H1 (cell line): ENCODE measurements around the gene CACNA1G. TPM values are rescaled to one million over a fixed set of nuclear protein-coding genes. Genes with fewer than 3 reads are reported as not detected.

Source experiments
- CTCF ChIA-PET: fragments of 300-600 bp; sonication (Branson Sonifier 250); formaldehyde crosslinking; loops from one replicate; lab custom pipeline; 2021; ENCODE audit not compliant: partially characterized antibody; lab: Charles Lee
- POLR2A ChIA-PET: fragments of 300-600 bp; sonication (Branson Sonifier 250); formaldehyde crosslinking; loops from one replicate; lab custom pipeline; 2021; ENCODE audit warnings: inconsistent platforms; ENCODE audit not compliant: partially characterized antibody; lab: Charles Lee
- DNase-seq, 2 experiments: peaks; one replicate each; pipeline versions ENCODE4 v3.0.0 to v3.0.0-alpha.2; 2010 to 2022; ENCODE audit warnings: low spot score in 2 of 2, low read depth in 1 of 2, mixed read lengths in 1 of 2
- FAIRE-seq: peaks from 2 replicates; lab custom pipeline; 2011; peaks lifted over from hg19 to GRCh38; lab: Jason Lieb, UNC
- H2AFZ ChIP-seq: 2 replicates; pipeline ENCODE4 v1.8.1; 2012; ENCODE audit warnings: low read length, inconsistent platforms
- H2AK5ac ChIP-seq: 2 replicates; pipeline ENCODE4 v1.6.1; 2013; ENCODE audit warnings: low read depth, low read length
- H2BK120ac ChIP-seq: replicated peaks from 2 replicates; pipeline ENCODE3; 2013; ENCODE audit warnings: low read depth, low read length, inconsistent platforms
- H2BK12ac ChIP-seq: 2 replicates; pipeline ENCODE4 v1.6.1; 2013; ENCODE audit warnings: low read depth, low read length
- H2BK15ac ChIP-seq: 2 replicates; pipeline ENCODE4 v1.6.1; 2013; ENCODE audit warnings: low read length
- H2BK20ac ChIP-seq: 2 replicates; pipeline ENCODE4 v1.6.1; 2013; ENCODE audit warnings: low read length
- H2BK5ac ChIP-seq: 2 replicates; pipeline ENCODE4 v1.6.1; 2013; ENCODE audit warnings: low read depth, low read length
- H3K14ac ChIP-seq: 2 replicates; pipeline ENCODE4 v1.6.1; 2013; ENCODE audit warnings: inconsistent platforms; ENCODE audit not compliant: insufficient read length
- H3K18ac ChIP-seq: 2 replicates; pipeline ENCODE4 v1.6.1; 2013; ENCODE audit warnings: low read length; ENCODE audit errors: extremely low read depth
- H3K23ac ChIP-seq: 2 replicates; pipeline ENCODE4 v1.6.1; 2013; ENCODE audit warnings: inconsistent platforms; ENCODE audit not compliant: insufficient read length
- H3K23me2 ChIP-seq: 2 replicates; pipeline ENCODE4 v1.6.1; 2013; ENCODE audit warnings: low read depth, low read length
- H3K27ac ChIP-seq: 2 replicates; pipeline ENCODE4 v1.6.1; 2011; ENCODE audit warnings: low read depth, low read length, inconsistent platforms
- H3K27me3 ChIP-seq, 4 experiments: replicated peaks in 1 of 4; 1 replicate in 1 of 4; 2 replicates in 3 of 4; pipeline versions ENCODE4 v1.6.1 to v1.8.1; 2011 to 2013; ENCODE audit warnings: low read length in 3 of 4, mild to moderate bottlenecking in 3 of 4, inconsistent platforms in 2 of 4, mixed read lengths in 2 of 4, moderate library complexity in 1 of 4; ENCODE audit not compliant: control insufficient read depth in 3 of 4, insufficient read depth in 3 of 4; ENCODE audit errors: extremely low read depth in 1 of 4
- H3K36me3 ChIP-seq, 4 experiments: 2 replicates each; pipeline versions ENCODE4 v1.6.1 to v1.8.1; 2011 to 2013; ENCODE audit warnings: mild to moderate bottlenecking in 4 of 4, low read length in 3 of 4, moderate library complexity in 2 of 4, control low read depth in 1 of 4, inconsistent platforms in 1 of 4; ENCODE audit not compliant: insufficient read depth in 4 of 4, control insufficient read depth in 2 of 4
- H3K4ac ChIP-seq: replicated peaks from 2 replicates; pipeline ENCODE3; 2013; ENCODE audit warnings: low read length, low read depth, mixed read lengths, inconsistent platforms; ENCODE audit not compliant: insufficient read length
- H3K4me1 ChIP-seq, 4 experiments: replicated peaks in 1 of 4; 1 replicate in 1 of 4; 2 replicates in 3 of 4; pipeline versions ENCODE4 v1.6.1 to v1.8.1; 2011 to 2013; ENCODE audit warnings: low read length in 3 of 4, inconsistent platforms in 2 of 4, mixed read lengths in 1 of 4; ENCODE audit not compliant: insufficient read depth in 4 of 4, control insufficient read depth in 3 of 4
- H3K4me2 ChIP-seq, 2 experiments: 2 replicates each; pipeline versions ENCODE4 v1.6.1 to v1.8.1; 2011 to 2013; ENCODE audit warnings: low read depth in 2 of 2, low read length in 2 of 2, control low read depth in 1 of 2, inconsistent platforms in 1 of 2, mild to moderate bottlenecking in 1 of 2; ENCODE audit not compliant: insufficient read depth in 1 of 2
- H3K4me3 ChIP-seq, 4 experiments: fragments of 200-600, 300-600 bp in 1 of 4; sonication (generic), shearing (Covaris generic), sonication (Bioruptor Twin) in 1 of 4; 2 replicates each; pipeline versions ENCODE4 v1.5.1 to v1.8.1; 2011 to 2016; ENCODE audit warnings: low read length in 4 of 4, low read depth in 3 of 4, control low read depth in 2 of 4, inconsistent platforms in 2 of 4, mild to moderate bottlenecking in 2 of 4, mixed read lengths in 1 of 4, moderate library complexity in 1 of 4; ENCODE audit not compliant: insufficient read depth in 2 of 4; ENCODE audit errors: extremely low read depth in 1 of 4
- H3K56ac ChIP-seq: replicated peaks from 2 replicates; pipeline ENCODE3; 2013; ENCODE audit warnings: low read depth, mild to moderate bottlenecking, mixed read lengths, low read length, inconsistent platforms; ENCODE audit not compliant: insufficient read length
- H3K79me1 ChIP-seq: 2 replicates; pipeline ENCODE4 v1.6.1; 2013; ENCODE audit warnings: low read depth, low read length, control low read depth
- H3K79me2 ChIP-seq, 2 experiments: 2 replicates each; pipeline versions ENCODE4 v1.6.1 to v1.8.1; 2012 to 2013; ENCODE audit warnings: low read length in 2 of 2, mild to moderate bottlenecking in 2 of 2, inconsistent platforms in 1 of 2; ENCODE audit not compliant: insufficient read depth in 2 of 2, control insufficient read depth in 1 of 2
- H3K9ac ChIP-seq, 4 experiments: replicated peaks in 1 of 4; 1 replicate in 1 of 4; 2 replicates in 3 of 4; pipeline versions ENCODE4 v1.6.1 to v1.8.1; 2011 to 2013; ENCODE audit warnings: low read depth in 3 of 4, low read length in 3 of 4, control low read depth in 2 of 4, mild to moderate bottlenecking in 2 of 4, moderate library complexity in 2 of 4, inconsistent platforms in 1 of 4; ENCODE audit errors: extremely low read depth in 1 of 4
- H3K9me3 ChIP-seq, 2 experiments: 2 replicates each; pipeline versions ENCODE4 v1.6.1 to v1.8.1; 2012 to 2013; ENCODE audit warnings: mild to moderate bottlenecking in 2 of 2, moderate library complexity in 2 of 2, control low read depth in 1 of 2, inconsistent platforms in 1 of 2, low read depth in 1 of 2, low read length in 1 of 2, mixed read lengths in 1 of 2; ENCODE audit not compliant: insufficient read depth in 2 of 2
- H4K20me1 ChIP-seq, 2 experiments: replicated peaks in 1 of 2; 2 replicates each; pipeline versions ENCODE3 to v1.8.1; 2011 to 2013; ENCODE audit warnings: inconsistent platforms in 2 of 2, low read length in 2 of 2, mild to moderate bottlenecking in 1 of 2; ENCODE audit not compliant: insufficient read depth in 2 of 2, control insufficient read depth in 1 of 2
- H4K5ac ChIP-seq: 2 replicates; pipeline ENCODE4 v1.6.1; 2013; ENCODE audit warnings: low read length, low read depth, mixed read lengths, inconsistent platforms; ENCODE audit not compliant: insufficient read length
- H4K8ac ChIP-seq: 2 replicates; pipeline ENCODE4 v1.8.0; 2013; ENCODE audit warnings: mild to moderate bottlenecking, moderate library complexity, low read length, inconsistent platforms; ENCODE audit not compliant: insufficient read depth; ENCODE audit errors: extremely low read depth
- H4K91ac ChIP-seq: replicated peaks from 2 replicates; pipeline ENCODE3; 2013; ENCODE audit warnings: low read length, mixed read lengths, inconsistent platforms; ENCODE audit not compliant: insufficient read length
- CEBPB ChIP-seq: IDR thresholded peaks from 2 replicates; pipeline ENCODE4 v1.6.1; 2012; ENCODE audit warnings: low read depth, low read length
- CHD1 ChIP-seq: IDR thresholded peaks from 2 replicates; pipeline ENCODE4 v1.6.1; 2012; ENCODE audit warnings: low read depth, low read length, improper control_type of control experiment
- CHD2 ChIP-seq: IDR thresholded peaks from 2 replicates; pipeline ENCODE4 v1.6.1; 2012; ENCODE audit warnings: low read length, improper control_type of control experiment
- EP300 ChIP-seq, 2 experiments: IDR thresholded peaks; 1 replicate in 1 of 2; 2 replicates in 1 of 2; pipeline ENCODE4 v1.6.1; 2011 to 2012; ENCODE audit warnings: low read depth in 2 of 2, low read length in 2 of 2, mild to moderate bottlenecking in 2 of 2, borderline replicate concordance in 1 of 2, inconsistent platforms in 1 of 2, moderate library complexity in 1 of 2
- FOSL1 ChIP-seq: IDR thresholded peaks from 2 replicates; pipeline ENCODE4 v1.6.1; 2011; ENCODE audit warnings: mild to moderate bottlenecking, low read depth, low read length, moderate library complexity; ENCODE audit not compliant: insufficient read depth
- KDM4A ChIP-seq: IDR thresholded peaks from one replicate; pipeline ENCODE4 v1.7.1; 2012; ENCODE audit warnings: low read depth, mild to moderate bottlenecking, moderate library complexity, low read length, inconsistent platforms; ENCODE audit not compliant: severe bottlenecking
- MAFK ChIP-seq: IDR thresholded peaks from 2 replicates; pipeline ENCODE4 v1.6.1; 2012; ENCODE audit warnings: low read depth, mild to moderate bottlenecking, improper control_type of control experiment, low read length
- NRF1 ChIP-seq: IDR thresholded peaks from 2 replicates; pipeline ENCODE4 v1.6.1; 2011; ENCODE audit warnings: mild to moderate bottlenecking, low read depth, low read length, improper control_type of control experiment
- PHF8 ChIP-seq: fragments of 200-600 bp; sonication (generic); conservative IDR thresholded peaks from 2 replicates; pipeline ENCODE4 v1.7.1; 2012; ENCODE audit warnings: low read depth, mild to moderate bottlenecking, inconsistent platforms, low read length, moderate library complexity
- RAD21 ChIP-seq, 2 experiments: IDR thresholded peaks in 1 of 2; conservative IDR thresholded peaks in 1 of 2; 2 replicates each; pipeline ENCODE4 v1.6.1; 2011; ENCODE audit warnings: low read depth in 2 of 2, low read length in 2 of 2, improper control_type of control experiment in 1 of 2, inconsistent platforms in 1 of 2, mild to moderate bottlenecking in 1 of 2, moderate library complexity in 1 of 2
- SAP30 ChIP-seq: fragments of 300-600 bp; sonication (generic); IDR thresholded peaks from 2 replicates; pipeline ENCODE4 v1.7.1; 2012; ENCODE audit warnings: low read length, moderate library complexity, mild to moderate bottlenecking, inconsistent platforms; ENCODE audit not compliant: insufficient read depth, insufficient replicate concordance
- SP2 ChIP-seq: IDR thresholded peaks from 2 replicates; pipeline ENCODE4 v1.6.1; 2012; ENCODE audit warnings: mild to moderate bottlenecking, low read length, inconsistent platforms
- TAF7 ChIP-seq: optimal IDR thresholded peaks from 2 replicates; pipeline ENCODE3; 2011; ENCODE audit warnings: low read depth, mild to moderate bottlenecking, inconsistent platforms, low read length, moderate library complexity, borderline replicate concordance
- ZNF274 ChIP-seq: IDR thresholded peaks from 2 replicates; pipeline ENCODE4 v1.7.0; 2012; ENCODE audit warnings: low read length, borderline replicate concordance; ENCODE audit errors: extremely low read depth
- WGBS, 2 experiments: shearing (Covaris generic) in 1 of 2; methylation state at CpG; one replicate each; pipeline versions ENCODE4 v1.1.6 to v1.1.7; 2013 to 2015; ENCODE audit warnings: low lambda C conversion rate in 2 of 2, mixed read lengths in 2 of 2, inconsistent platforms in 1 of 2, low coverage in 1 of 2, missing lambda C conversion rate in 1 of 2; ENCODE audit not compliant: insufficient replicate concordance in 2 of 2, insufficient coverage in 1 of 2, insufficient read length in 1 of 2; ENCODE audit errors: extremely low coverage in 1 of 2, missing lambda C conversion rate in 1 of 2; 5-methylcytosine and 5-hydroxymethylcytosine counted together
- polyA plus RNA-seq, 7 experiments: library from polyadenylated mRNA; depleted of rRNA in 3 of 7; stranded (reverse) in 5 of 7; unstranded in 2 of 7; fragments of >200 nt in 5 of 7; fragments of 200-250 nt in 2 of 7; gene quantifications; 1 replicate in 5 of 7; 2 replicates in 1 of 7; 4 replicates in 1 of 7; pipeline versions ENCODE4 v1.2.1 to v1.2.3, GENCODE V29; 2011 to 2013; ENCODE audit warnings: missing spikeins in 2 of 7, mixed read lengths in 2 of 7
- total RNA-seq: library from RNA; stranded (reverse); fragmentation: NEBNext Ultra II Directional; extraction: Animal tissue kit (Norgen Biotek cat#: 25700); gene quantifications from 2 replicates; pipeline ENCODE4 v1.2.1, GENCODE V29; 2021

The CACNA1G gene
- total and polyA plus RNA-seq, 2 of the 8 experiments (the other 6 are each of a cell fraction or from before 2014, with no cell fraction given), result 2.9 to 4.9 TPM

DNA sequence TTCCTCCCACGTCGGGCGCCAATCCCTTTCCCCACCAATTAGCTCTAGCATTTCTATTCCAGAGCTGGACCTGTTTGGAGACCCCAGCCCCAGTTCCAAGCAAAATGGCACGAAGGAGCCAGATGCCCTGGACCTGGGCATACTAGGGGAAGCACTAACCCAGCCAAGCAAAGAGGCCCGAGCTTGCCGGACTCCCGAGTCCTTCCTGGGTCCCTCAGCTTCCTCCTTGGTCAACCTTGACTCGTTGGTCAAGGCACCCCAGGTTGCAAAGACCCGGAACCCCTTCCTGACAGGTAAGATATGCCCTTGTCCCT lies 19.2 kb upstream of the CACNA1G start:
- Histone ChIP-seq H3K4ac (no peak overlapping the region), H3K4me1 (peaks cover 2 to 19% (median 10%) of the 10 kb centered on the region in 4 experiments), H3K14ac (no peak overlapping the region), H3K9me3 (no peaks in the 10 kb centered on the region), H2BK5ac (no peak overlapping the region), H2BK20ac (no peak overlapping the region), H3K4me3 (peak overlapping the region; percentile 47 to 76 (median 73)), H2BK15ac (no peak overlapping the region), H2BK12ac (no peak overlapping the region), H4K91ac (peak overlapping the region; percentile 10), H3K27ac (no peak overlapping the region), H3K27me3 (peaks cover 0 to 6% (median 5%) of the 10 kb centered on the region in 4 experiments; a peak in 4 of 7 replicates), H2AK5ac (no peak overlapping the region), H2AFZ (no peak overlapping the region), H4K20me1 (peaks cover 0 to 1% of the 10 kb centered on the region in 2 experiments), H3K18ac (no peak overlapping the region), H2BK120ac (no peak overlapping the region), H4K8ac (no peak overlapping the region), H3K79me1 (no peaks in the 10 kb centered on the region; the same call in 1 of the 2 replicates), H3K4me2 (peak overlapping the region; percentile 80 to 88), H3K36me3 (peaks cover 0 to 3% (median 0%) of the 10 kb centered on the region in 4 experiments; a peak in 1 of 8 replicates), H3K56ac (no peak overlapping the region), H3K23me2 (peaks cover 5% of the 10 kb centered on the region; the same call in 1 of the 2 replicates), H3K23ac (no peak overlapping the region), H4K5ac (no peak overlapping the region), H3K9ac (no peak overlapping the region), H3K79me2 (no peaks in the 10 kb centered on the region)
- ChIA-PET POLR2A (interaction anchor here (1.1 to 2.6 kb wide), 5 partner anchors 9 to 89 kb away, joined by 3 to 7 read pairs (median 3); partner anchors contain the start of gene CACNA1G), CTCF (interaction anchor here (1.1 to 6.0 kb wide), 10 partner anchors 10 to 144 kb away, joined by 3 to 42 read pairs (median 6); partner anchors contain the start of gene LRRC59)
- 89% methylated on average over 8 of the region's 9 CpGs; no CpG with 5 or more reads in 1 of the 2 experiments for WGBS, 2 experiments
- DNase-seq (no peak), FAIRE-seq (no peak)
- TF ChIP-seq PHF8, result no peak
- no peak for TF ChIP-seq TAF7
- no peak for TF ChIP-seq SP2
- TF ChIP-seq SAP30, result no peak
- TF ChIP-seq CHD1, result no peak
- TF ChIP-seq NRF1, result no peak
- TF ChIP-seq MAFK, result no peak
- TF ChIP-seq RAD21 (IDR thresholded peaks at IDR 0.05 in 1 of 2, conservative IDR thresholded peaks at IDR 0.05 in 1 of 2; ENCODE audit: low read depth in 2 of 2, low read length in 2 of 2), result no peak
- no peak for TF ChIP-seq EP300 (IDR thresholded peaks at IDR 0.05; ENCODE audit: borderline replicate concordance in 1 of 2, low read depth in 2 of 2, low read length in 2 of 2)
- no peak for TF ChIP-seq FOSL1
- TF ChIP-seq ZNF274, result no peak
- TF ChIP-seq KDM4A, result no peak
- no peak for TF ChIP-seq CEBPB
- TF ChIP-seq CHD2, result no peak
